SU-DHL-6 (cell line): ENCODE data around the gene DPP6.

ENCODE experiments used
- EZH2phosphoT487 ChIP-seq: fragments of 200-600 bp; sonication (generic), shearing (Covaris generic); conservative IDR thresholded peaks from 2 replicates; pipeline ENCODE4 v1.6.1; 2018; ENCODE audit warnings: mild to moderate bottlenecking, antibody characterized with exemption, low read length, moderate library complexity, mixed read lengths
- TF ChIP-seq, protein P1 (sequence below): fragments of 200-600 bp; sonication (generic); IDR thresholded peaks from one replicate; pipeline ENCODE4 v1.5.1; 2017; ENCODE audit warnings: antibody characterized with exemption, mild to moderate bottlenecking, low read length, moderate library complexity; ENCODE audit not compliant: insufficient read depth, poor library complexity, severe bottlenecking

DNA sequence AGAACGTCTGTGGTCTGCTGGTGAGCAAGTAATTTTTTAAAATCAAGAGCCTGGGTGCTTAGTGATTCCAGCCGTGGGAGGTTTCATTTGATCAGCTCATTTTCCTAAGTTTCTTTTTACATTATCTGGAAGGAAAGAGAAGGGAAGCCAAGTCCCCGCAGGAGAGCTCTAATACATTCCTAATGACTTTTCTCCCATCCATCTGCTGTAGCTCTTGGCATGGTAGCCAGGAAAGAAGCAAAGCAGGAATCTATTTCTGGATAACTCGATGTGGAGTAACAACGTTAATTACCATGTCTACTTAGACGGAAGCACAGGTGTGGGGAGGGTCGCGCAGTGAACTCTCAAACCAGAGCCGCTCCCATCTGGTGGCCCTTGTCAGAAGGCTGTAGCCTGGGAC lies 828.8 kb downstream of the DPP6 start:
- no peak for TF ChIP-seq EZH2phosphoT487
- TF ChIP-seq, protein P1, sequence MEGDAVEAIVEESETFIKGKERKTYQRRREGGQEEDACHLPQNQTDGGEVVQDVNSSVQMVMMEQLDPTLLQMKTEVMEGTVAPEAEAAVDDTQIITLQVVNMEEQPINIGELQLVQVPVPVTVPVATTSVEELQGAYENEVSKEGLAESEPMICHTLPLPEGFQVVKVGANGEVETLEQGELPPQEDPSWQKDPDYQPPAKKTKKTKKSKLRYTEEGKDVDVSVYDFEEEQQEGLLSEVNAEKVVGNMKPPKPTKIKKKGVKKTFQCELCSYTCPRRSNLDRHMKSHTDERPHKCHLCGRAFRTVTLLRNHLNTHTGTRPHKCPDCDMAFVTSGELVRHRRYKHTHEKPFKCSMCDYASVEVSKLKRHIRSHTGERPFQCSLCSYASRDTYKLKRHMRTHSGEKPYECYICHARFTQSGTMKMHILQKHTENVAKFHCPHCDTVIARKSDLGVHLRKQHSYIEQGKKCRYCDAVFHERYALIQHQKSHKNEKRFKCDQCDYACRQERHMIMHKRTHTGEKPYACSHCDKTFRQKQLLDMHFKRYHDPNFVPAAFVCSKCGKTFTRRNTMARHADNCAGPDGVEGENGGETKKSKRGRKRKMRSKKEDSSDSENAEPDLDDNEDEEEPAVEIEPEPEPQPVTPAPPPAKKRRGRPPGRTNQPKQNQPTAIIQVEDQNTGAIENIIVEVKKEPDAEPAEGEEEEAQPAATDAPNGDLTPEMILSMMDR, result no peak
